NCI-H1048 (cell line): ENCODE measurements around the gene SYT3.
"Not testable (repeated sequence)": the region's sequence is repeated elsewhere in the genome, so short reads cannot be mapped to it uniquely, and the experiment has no call there.

Source experiments
- DNase-seq: peaks from one replicate; lab custom pipeline; 2025; lab: John Stamatoyannopoulos, UW

SYT3 gene

DNA sequence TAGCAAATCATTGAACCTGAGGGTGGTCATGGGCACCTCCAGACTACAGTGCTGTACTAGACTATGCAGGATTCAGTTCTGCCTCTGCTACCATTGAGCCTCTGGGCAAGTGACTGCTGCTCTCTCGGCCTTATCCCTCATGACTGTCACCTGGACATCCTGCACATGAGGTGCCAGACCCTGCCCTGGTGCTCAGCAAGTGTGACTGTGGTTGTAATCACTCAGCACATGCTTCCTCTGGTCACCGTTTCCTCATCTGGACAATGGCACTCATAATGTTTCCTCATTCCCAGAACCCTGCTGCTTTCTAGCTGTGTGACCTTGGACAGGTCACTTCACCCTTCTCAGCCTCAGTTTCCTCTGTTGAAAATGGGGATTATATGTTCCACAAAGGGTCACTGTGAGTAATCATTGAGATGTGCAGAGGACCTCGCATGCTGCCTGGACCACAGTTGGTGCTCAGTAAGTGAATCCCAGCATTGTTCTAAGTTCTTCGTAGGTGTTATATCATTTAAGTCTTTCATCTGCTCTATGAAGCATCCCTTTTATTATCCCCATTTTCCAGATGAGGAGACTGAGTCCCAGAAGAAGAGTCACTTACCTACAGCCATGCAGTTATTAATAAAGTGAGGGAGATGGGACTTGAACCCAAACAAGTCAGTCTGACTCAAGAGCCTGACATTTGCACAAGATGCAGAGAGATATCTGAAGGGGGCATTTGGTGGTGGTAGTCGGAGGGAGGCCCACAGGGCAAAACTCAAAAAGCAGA is 3.2 kb downstream of the SYT3 start:
- no peak for DNase-seq

DNA sequence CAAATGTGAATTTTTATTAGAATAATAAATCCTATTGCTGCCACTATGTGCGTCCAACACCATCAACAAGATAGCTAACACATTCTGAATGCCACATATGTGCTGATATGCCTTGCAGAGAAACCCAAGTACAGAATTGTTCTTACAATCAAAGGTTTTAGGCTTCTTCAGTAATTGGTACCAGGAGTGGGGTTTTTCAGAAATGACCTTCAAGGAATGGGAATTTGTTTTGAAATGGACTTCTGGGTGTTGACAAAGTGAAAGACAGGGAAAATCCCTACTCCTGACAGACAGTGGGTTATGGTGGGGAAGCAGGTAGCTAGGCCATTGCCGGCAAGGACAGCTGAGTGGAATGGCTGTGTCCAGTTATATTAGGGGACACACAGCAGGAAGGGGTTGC is 5.7 kb downstream of the SYT3 start:
- DNase-seq: no peak

DNA sequence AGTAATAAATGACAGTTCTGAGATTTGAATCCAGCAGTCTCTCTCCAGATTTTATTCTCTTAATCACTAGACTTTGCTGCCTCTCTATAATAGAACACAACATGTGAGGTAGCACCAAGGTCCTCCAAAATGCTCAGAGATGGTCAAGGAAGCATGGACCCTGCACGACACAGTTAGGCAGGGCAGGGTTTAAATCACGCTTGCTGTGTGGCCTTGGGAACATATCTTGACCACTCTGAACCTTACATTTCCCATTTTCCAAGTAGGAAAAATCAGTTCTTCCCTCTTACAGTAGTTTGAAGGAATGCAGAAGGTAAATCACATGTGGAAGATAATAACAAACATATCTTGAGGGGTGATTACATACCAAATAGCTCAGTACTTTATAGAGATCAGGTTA is 6.3 kb downstream of the SYT3 start:
- DNase-seq: no peak

DNA sequence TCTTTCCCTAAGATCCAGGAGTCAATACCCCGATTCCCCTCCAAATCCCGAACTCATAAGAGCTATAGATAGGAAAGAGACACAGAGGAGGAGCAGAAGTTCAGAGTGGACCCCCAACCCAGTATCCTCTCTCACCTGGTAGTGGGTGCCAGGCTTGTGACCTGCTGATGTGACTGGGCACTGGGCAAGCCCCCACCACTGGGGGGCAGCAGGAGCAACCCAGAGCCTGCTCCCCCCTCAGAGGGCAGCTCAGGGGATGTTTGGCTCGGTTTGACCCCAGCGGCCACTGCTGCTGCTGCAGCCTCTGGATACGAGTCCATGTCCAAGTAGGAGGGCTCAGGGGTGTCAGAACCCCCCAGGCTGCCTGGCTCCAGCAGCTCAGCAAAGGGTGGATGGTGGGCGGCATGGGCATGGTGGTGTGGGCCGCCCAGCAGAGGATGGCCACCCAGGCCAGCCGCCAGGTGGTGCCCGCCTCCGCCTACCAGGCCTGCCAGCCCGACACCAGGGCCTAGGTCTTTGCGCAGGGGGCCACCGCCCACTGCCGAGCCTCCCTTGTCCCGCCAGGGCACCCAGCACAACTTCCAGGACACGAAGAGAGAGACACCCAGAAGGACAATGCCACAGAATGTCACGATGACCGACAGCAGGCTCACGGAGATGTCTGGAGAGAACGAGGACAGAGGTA is 7.4 kb downstream of the SYT3 start:
- no peak for DNase-seq

DNA sequence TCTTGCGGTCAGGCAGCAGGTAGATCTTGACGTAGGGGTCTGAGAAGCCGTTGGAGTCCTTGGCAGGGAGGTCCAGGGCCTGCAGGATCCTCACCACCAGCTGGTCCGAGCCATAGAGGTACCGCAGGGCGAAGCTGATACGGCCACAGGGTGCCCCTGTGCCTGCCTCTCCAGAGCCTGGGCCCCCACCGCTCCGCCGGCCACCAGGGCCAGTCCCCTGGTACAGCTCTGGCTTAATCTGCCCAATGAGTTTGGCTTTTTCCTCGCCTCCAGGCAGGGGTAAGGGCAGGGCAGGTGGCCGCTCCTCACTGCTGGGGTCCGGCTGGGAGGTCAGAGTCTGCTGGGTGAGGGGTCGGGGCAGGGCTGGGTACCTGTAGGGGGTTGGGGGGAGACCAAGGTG is 9.9 kb downstream of the SYT3 start:
- DNase-seq: no peak

DNA sequence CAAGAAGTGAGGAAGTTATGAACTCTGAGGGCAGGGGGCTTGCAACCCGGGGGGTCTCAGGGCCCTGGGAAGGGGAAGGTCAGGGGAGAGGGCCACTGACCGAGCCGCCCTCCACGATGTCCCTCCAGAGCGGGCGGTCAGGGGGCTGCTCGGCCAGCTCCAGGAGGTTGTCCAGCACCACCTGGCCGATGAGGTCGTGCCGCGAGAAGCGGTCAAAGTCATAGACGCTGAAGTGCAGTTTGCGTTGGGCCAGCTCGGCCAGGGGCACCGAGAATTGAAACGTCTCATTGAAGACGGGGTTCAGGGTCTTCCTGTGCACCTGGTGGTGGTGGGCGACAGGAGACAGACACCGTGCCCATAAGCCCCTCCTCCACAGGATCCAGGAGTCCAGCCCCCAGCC is 10.5 kb downstream of the SYT3 start:
- no peak for DNase-seq

DNA sequence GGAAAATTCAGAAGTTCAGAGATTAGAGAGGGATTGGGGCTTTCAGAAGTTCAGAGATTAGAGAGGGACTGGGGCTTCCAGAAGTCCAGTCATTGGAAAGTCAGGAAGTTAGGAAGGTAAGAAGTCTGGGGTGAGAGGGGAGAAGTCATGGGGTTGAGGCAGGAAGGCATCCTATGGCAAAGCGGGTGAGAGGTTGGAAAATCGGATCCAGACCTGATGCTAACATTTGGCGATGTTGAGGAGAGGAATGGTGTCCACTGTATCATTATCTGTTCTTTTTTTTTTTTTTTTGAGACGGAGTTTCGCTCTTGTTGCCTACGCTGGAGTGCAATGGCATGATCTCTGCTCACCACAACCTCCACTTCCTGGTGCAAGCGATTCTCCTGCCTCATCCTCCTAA is 11.1 kb downstream of the SYT3 start:
- no peak for DNase-seq

DNA sequence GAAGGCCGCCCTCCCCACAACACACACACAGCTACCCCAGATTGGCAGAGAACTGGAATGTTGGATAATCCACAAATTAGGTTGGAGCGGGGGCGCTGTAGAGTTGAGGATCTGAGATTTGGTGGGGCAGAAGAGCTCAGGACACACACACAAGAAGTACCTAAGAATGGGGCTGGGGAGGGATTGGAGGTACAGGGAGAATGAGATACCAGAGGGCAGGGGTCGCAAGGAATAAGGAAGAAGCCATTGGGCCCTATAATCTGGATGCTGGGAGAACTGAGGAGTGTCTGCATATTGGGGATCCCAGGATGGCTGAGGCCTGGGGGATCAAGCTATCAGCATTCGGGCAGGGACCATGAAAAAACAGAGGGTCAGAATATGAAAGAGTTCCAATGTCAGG is 11.5 kb downstream of the SYT3 start:
- no peak for DNase-seq

DNA sequence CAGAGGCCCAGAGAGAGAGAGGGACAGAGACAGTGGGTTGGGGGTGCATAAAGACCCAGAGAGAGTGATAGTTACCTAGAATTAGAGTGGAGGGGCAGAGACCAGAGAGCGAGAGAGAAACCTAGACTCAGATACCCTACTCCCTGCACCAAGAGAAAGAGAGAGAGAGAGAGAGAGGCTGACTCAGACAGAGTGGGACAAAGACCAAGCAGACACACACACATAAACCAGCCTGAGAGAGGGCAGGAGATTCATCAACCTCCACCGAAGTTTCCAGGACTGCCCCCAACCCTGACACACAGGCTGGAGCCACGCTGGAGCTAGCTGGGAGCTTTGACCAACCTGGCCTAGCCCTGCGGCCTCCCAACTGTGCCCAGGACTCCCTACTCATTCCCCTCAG is 12.9 kb downstream of the SYT3 start:
- no peak for DNase-seq

DNA sequence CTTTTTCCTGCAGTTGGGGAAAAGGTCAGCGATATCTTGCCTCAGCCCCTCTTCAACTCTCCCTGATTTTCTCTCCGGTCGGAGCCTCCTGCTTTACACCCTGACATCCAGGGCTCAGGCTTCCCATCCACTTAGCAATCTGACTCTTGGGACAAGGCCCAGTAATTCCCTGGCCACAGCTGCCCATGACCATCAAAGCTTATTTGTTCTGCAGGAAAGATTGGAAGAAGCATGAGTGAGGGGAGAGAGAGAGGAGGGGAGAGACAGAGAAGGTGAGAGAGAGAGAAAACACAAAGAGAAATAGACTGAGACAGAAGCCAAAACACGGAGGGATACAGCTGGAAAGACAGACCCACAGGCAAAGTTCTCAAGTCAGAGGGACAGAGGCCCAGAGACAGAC is 13.7 kb downstream of the SYT3 start:
- DNase-seq: no peak

DNA sequence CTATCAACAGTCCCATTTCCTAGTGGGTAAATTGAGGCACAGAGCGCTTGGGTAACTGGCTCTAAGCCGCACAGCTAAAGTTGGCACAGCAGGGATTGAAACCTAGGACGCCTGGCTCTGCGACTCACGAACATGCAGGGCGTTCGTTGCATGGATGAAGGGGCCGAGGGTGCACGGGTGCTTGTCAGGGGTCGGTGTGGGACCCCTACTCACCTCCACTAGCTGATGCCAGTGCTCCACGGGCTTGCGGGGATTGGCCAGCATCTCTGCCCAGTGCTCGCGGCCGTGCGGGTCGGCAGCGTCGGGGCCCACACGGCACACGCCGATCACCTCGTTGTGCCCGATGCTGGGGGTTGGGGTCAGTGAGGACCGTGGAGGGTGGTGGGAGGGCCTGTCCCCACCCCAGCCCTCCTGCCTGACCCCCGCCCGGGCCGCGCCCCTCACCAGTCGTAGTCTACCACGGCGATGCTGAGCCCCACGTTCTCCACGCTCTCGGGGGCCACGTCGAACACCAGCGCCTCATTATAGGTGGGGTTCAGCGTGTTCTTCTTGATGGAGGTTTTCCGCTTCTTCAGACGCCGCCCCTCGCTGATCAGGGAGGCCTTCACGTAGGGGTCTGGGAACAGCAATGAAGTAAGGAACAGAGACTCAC is 14.6 kb downstream of the SYT3 start:
- no peak for DNase-seq

DNA sequence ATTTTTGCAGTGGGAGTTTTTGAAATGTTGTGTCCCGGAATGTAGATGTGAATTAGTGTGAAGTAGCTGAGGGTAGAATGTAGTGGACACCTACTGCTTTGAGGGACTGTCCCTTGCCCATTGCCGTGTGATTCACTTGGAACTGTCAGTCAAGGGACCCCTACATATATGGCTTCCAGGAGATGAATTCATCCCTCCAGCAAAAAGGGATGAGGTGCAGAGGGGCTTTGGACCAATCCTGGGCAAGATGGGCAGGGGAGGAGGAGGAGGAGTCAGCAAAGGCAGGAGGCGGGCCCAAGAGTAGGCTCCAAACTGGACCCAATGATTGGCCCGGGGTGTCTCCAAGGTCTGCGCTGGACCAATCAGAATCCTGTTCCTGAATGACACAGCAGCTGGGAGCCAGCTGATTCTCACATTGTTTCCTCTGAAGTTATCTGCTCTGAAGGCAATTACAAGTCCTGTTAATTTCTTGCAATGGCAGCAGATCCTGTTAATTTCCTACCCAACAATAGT is 19.2 kb downstream of the SYT3 start:
- not testable (repeated sequence) for DNase-seq

DNA sequence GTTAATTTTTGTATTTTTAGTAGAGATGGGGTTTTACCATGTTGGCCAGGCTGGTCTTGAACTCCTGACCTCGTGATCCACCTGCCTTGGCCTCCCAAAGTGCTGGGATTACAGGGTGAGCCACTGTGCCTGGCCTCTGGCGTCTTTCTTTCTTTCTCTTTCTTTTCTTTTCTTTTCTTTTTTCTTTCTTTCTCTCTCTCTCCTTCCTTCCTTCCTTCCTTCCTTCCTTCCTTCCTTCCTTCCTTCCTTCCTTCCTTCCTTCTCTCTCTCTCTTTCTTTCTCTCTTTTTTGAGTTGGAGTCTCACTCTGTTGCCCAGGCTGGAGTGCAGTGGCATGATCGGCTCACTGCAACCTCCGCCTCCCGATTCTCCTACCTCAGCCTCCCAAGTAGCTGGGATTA is 20.5 kb downstream of the SYT3 start:
- DNase-seq: not testable (repeated sequence)

DNA sequence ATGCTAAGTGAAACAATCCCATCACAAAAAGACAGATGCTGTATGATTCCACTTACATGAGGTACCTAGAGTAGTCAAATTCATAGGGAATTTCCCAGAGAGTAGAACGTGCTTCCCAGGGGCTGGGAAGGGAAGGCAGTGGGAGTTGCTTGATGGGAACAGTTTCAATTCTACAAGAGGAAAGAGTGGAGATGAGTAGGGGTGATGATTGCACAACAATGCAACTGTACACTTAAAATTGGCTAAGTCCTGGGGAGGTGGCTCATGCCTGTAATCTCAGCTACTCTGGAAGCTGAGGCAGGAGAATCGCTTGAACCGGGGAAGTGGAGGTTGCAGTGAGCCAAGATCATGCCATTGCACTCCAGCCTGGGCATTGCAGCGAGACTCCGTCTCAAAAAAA is 21.3 kb downstream of the SYT3 start:
- not testable (repeated sequence) for DNase-seq

DNA sequence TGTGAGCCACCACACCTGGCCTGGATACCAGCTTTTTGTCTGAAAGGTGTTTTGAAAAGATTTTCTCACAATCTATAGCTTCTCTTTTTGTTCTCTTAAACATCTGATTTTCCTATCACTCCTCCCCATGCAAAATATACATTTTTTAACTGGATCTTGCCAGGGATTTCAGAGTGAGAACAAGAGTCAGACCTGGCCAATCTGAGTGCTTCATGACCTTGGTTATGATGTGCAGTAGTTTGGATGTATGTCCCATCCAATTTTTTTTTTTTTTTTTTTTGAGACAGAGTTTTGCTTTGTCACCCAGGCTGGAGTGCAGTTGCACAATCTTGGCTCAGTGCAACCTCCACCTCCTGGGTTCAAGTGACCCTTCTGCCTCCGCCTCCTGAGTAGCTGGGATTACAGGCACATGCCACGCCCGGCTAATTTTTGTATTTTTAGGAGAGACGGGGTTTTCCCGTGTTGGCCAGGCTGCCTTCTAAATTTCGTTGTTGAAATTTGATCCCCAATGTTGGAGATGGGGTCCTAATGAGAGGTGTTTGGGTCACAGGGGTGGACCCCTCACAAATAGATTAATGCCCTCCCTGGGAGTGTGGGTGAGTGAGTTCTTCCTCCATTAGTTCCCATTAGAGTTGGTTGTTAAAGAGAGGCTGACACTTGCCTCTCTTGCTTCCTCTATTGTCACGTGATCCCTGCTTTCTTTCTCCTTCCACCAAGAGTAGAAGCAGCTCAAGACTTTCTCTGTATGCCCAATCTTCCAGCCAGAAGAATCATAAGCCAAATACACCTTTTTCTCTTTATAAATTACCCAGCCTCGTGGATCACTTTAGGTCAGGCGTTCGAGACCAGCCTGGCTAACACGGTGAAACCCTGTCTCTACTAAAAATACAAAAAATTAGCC is 26.9 kb downstream of the SYT3 start:
- DNase-seq: not testable (repeated sequence)

DNA sequence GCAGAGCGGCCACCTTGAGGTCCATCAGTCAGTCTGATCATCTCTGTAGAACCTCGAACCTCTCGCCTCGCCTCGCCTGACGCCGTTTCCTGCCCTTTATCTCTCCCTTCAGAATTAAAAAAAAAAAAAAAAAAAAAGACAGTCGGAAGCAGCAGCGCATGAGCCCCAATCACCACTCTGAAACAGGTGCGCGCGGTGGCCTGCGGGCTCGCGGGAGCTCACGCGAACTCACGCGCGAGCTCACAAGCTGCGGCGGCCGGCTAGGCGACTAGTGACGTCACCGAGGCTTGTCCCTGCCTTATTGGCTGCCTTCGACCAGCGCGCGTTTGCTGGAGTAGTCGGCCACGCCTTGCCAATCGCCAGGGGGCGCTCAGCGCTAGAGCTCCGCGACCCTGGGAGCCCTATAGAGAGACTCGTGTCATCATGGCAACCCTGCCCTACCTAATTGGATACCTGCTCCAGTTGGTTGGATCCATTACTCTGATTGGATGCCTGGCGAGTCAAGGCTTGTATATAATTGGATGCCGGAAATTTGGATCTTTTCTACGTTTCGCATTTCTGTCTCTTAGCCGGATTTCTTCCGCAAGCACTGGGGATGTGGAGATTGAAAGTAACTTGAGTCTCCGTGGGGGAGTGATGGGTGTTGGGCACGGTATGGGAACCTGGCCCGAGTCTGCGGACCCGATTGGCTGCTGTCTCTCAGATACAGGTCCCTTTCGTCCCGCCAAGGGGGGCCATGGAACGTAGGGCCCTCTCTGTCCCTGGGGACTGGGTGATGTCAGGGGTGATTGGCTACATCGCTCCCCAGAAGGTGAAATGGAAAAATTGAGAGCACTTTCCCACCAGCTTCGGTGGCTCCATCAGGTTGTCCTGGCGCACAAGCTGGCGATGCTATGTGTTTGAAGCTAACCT is 31.6 kb downstream of the SYT3 start:
- no peak for DNase-seq

DNA sequence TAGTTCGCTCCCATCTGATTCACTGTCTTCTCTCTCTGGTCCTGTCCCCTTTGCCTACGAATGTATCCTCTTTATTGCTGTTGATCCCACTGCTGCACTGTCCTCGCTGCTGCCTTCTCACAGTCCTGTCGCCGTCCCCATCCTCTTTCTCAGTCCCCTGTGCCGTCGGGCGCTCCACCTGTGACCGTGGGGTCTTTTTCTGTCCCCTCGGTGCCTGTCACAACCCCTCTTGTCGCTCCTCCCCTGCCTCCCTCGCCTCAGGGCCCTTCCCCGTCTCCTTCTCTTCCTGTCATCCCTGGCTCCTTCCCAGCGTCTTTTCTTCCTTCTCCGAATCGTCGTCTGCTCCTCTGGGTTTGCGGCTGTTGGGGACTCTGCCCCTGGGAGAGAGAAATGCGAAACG is 32.3 kb downstream of the SYT3 start:
- DNase-seq: no peak

DNA sequence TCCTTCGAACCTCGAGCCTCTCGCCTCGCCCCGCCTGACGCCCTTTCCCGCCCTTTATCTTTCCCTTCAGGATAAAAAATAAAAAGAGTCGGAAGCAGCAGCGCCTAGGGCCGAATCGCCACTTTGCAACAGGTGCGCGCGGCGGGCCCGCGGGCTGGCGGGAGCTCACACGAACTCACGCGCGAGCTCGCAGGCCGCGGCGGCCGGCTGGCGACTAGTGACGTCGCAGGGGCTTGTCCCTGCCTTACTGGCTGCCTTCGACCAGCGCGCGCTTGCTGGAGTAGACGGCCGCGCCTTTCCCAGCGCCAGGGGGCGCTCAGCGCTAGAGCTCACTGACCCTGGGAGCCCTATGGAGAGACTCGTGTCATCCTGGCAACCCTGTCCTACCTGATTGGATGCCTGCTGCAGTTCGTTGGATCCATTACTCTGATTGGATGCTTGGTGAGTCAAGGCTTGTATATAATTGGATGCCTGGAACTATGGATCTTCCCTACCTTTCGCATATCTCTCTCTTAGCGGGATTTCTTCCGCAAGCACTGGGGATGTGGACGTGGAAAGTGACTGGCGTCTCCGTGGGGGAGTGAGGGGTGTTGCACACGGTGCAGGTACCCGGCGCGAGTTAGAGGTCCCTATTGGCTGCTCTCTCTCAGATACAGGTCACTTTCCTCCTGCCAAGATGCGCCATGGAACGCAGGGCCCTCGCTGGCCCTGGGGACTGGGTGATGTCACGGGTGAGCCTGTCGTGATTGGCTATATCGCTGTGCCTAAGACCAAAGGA is 33.4 kb downstream of the SYT3 start:
- DNase-seq: not testable (repeated sequence)

DNA sequence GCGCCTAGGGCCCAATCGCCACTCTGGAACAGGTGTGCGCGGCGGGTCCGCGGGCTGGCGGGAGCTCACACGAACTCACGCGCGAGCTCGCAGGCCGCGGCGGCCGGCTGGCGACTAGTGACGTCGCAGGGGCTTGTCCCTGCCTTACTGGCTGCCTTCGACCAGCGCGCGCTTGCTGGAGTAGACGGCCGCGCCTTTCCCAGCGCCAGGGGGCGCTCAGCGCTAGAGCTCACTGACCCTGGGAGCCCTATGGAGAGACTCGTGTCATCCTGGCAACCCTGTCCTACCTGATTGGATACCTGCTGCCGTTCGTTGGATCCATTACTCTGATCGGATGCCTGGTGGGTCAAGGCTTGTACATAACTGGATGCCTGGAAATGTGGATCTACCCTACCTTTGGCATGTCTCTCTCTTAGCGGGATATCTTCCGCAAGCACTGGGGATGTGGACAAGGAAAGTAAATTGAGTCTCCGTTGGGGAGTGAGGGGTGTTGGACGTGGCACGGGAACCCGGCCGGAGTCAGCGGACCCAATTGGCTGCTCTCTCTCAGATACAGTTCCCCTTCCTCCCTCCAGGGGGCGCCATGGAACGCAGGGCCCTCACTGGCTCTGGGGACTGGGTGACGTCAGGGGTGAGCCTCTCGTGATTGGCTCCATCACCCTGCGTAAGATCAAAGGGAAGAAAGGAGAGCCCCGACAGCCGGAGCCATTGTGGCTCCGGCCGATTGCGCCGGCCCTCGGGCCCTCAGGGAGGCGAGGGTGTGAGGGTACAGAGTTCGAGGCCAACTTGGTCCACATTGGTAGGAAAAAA is 35.2 kb downstream of the SYT3 start:
- DNase-seq: not testable (repeated sequence)
